Nephron (organoid): Measurements from ENCODE around the gene CTIF.

Source experiments
- H3K27ac Mint-ChIP-seq, 3 experiments: 2 replicates each; pipeline ENCODE4 v1.8.0; 2020; ENCODE audit warnings: mixed read lengths in 3 of 3, mild to moderate bottlenecking in 2 of 3, moderate library complexity in 1 of 3
- H3K27me3 Mint-ChIP-seq: 2 replicates; pipeline ENCODE4 v1.8.0; 2021; ENCODE audit warnings: low read depth, mild to moderate bottlenecking, moderate library complexity, mixed read lengths
- H3K36me3 Mint-ChIP-seq: 2 replicates; pipeline ENCODE4 v1.8.0; 2020; ENCODE audit warnings: low read depth, mixed read lengths
- H3K4me1 Mint-ChIP-seq: 2 replicates; pipeline ENCODE4 v1.8.0; 2020; ENCODE audit warnings: mixed read lengths
- H3K4me3 Mint-ChIP-seq, 3 experiments: 2 replicates each; pipeline ENCODE4 v1.8.0; 2020; ENCODE audit warnings: mild to moderate bottlenecking in 3 of 3, mixed read lengths in 3 of 3, moderate library complexity in 2 of 3
- H3K9me3 Mint-ChIP-seq: 2 replicates; pipeline ENCODE4 v1.8.0; 2020; ENCODE audit warnings: mixed read lengths
- TF ChIP-seq, protein P1 (sequence below), 3 experiments: fragments of 200-600 bp; sonication (generic); IDR thresholded peaks; one replicate each; pipeline ENCODE4 v1.5.0; 2021; ENCODE audit warnings: antibody characterized with exemption in 3 of 3; ENCODE audit not compliant: unreplicated experiment in 3 of 3

The CTIF gene

DNA sequence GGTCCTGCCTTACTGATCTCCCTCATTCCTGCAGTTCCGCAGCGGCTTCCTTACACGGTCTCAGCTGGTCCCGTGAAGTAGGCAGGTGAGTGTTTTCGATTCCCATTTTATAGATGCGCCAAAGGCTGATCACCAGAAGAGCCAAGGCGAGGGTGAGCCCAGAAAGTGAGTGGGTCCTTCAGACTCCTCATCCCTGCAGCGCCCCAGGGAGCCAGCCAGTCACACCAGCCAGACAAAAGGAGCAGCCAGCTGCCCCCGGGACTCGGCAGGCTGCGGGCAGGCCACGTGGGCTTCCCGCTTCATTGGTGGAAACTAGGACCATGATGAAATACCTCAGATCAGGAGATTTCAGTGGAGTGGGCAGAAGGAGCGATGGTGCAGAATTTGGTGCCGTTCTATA, 326.0 kb downstream of the CTIF start:
- Mint-ChIP-seq H3K36me3 (peaks cover 6% of the 10 kb centered on the region), H3K9me3 (no peaks in the 10 kb centered on the region), H3K27ac (peak overlapping the region in 1 of 3 experiments; percentile 9), H3K4me3 (no peak overlapping the region), H3K27me3 (no peaks in the 10 kb centered on the region), H3K4me1 (peaks cover 46% of the 10 kb centered on the region)
- TF ChIP-seq, protein P1, sequence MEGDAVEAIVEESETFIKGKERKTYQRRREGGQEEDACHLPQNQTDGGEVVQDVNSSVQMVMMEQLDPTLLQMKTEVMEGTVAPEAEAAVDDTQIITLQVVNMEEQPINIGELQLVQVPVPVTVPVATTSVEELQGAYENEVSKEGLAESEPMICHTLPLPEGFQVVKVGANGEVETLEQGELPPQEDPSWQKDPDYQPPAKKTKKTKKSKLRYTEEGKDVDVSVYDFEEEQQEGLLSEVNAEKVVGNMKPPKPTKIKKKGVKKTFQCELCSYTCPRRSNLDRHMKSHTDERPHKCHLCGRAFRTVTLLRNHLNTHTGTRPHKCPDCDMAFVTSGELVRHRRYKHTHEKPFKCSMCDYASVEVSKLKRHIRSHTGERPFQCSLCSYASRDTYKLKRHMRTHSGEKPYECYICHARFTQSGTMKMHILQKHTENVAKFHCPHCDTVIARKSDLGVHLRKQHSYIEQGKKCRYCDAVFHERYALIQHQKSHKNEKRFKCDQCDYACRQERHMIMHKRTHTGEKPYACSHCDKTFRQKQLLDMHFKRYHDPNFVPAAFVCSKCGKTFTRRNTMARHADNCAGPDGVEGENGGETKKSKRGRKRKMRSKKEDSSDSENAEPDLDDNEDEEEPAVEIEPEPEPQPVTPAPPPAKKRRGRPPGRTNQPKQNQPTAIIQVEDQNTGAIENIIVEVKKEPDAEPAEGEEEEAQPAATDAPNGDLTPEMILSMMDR (IDR thresholded peaks at IDR 0.05; ENCODE audit: unreplicated experiment in 3 of 3): no peak

DNA sequence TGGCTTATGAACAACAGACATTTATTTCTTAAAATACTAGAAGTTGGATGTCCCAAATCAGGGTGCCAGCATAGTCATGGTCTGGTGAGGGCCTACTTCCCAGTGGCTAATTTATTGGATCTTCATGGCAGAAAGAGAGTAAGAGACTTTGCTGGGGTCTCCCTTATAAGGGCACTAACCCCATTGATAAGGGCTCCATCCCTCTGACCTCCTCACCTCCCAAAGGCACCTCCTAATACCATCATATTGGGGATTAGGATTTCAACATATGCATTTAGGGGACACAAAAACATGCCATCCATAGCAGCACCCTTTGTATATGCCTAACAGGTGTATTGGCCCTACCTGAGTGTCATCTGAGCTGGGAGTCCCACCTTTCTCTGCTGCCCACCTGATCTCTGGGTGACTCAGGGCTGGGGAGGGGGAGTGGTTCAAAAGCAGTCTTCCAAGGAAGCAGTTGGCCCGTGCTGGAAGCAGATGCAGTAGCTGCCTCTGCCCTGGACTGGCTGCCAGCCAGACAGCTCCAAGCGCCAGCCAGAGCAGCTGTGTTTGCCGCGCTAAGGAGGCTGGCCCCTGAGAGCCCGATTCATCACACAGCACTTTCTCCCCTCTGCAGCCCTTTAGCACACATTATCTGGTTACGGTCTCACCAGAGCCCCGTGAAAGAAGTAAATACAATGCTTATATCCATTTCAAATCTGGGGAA, 327.4 kb downstream of the CTIF start:
- Mint-ChIP-seq H3K4me3 (no peak overlapping the region), H3K9me3 (no peaks in the 10 kb centered on the region), H3K27ac (peak overlapping the region in 2 of 3 experiments; percentile 47 to 55), H3K4me1 (peaks cover 33% of the 10 kb centered on the region), H3K36me3 (peaks cover 6% of the 10 kb centered on the region), H3K27me3 (no peaks in the 10 kb centered on the region)
- TF ChIP-seq, protein P1 (IDR thresholded peaks at IDR 0.05; ENCODE audit: unreplicated experiment in 3 of 3): no peak

DNA sequence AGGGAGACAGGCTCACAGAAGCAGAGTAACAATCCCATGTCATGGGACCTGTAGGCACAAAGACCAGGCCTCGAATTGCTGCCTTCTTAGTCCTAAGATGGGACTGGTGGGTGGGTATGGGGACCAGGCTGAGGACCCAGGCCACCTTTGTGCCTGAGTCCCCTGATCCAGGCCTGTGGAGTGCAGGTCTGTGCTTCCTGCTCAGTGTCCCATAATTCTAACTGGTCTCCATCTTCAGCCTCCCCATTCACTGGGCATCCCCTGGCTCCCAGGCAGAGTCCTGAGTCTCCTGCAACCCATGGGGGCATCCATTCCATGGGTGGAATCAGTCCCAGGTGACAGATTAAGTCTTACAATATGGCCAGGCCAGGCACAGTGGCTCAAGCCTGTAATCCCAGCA, 328.0 kb downstream of the CTIF start:
- H3K27ac Mint-ChIP-seq: peak overlapping the region in 2 of 3 experiments; percentile 47 to 55
- peaks cover 30% of the 10 kb centered on the region for H3K4me1 Mint-ChIP-seq
- H3K9me3 Mint-ChIP-seq: no peaks in the 10 kb centered on the region
- H3K27me3 Mint-ChIP-seq: no peaks in the 10 kb centered on the region
- H3K4me3 Mint-ChIP-seq: no peak overlapping the region
- peaks cover 6% of the 10 kb centered on the region for H3K36me3 Mint-ChIP-seq
- TF ChIP-seq, protein P1 (IDR thresholded peaks at IDR 0.05; ENCODE audit: unreplicated experiment in 3 of 3): no peak

DNA sequence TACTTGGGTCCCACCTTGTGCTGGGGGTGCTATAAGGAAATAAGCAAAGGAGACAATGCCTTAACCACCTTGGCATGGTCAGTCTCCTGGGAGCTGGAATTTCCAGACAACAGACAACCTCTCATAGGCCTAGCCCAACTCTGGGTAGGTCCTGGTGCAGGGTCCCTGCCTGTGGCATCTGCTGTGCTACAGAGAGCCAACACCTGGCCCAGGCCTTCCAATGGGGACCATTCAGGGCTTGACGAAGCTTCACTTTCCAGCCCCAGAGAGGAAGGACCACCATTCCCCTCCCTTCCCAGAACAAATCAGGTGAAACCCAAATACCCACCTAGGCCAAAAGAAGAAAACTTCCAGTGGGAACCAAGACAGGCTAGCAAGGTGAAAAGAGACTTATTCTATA, 329.1 kb downstream of the CTIF start:
- peak overlapping the region; percentile 41 to 71 (median 43) for H3K27ac Mint-ChIP-seq
- H3K4me1 Mint-ChIP-seq: peaks cover 32% of the 10 kb centered on the region
- H3K36me3 Mint-ChIP-seq: peaks cover 6% of the 10 kb centered on the region
- no peaks in the 10 kb centered on the region for H3K9me3 Mint-ChIP-seq
- no peak overlapping the region for H3K4me3 Mint-ChIP-seq
- no peaks in the 10 kb centered on the region for H3K27me3 Mint-ChIP-seq
- TF ChIP-seq, protein P1 (IDR thresholded peaks at IDR 0.05; ENCODE audit: unreplicated experiment in 3 of 3): no peak

DNA sequence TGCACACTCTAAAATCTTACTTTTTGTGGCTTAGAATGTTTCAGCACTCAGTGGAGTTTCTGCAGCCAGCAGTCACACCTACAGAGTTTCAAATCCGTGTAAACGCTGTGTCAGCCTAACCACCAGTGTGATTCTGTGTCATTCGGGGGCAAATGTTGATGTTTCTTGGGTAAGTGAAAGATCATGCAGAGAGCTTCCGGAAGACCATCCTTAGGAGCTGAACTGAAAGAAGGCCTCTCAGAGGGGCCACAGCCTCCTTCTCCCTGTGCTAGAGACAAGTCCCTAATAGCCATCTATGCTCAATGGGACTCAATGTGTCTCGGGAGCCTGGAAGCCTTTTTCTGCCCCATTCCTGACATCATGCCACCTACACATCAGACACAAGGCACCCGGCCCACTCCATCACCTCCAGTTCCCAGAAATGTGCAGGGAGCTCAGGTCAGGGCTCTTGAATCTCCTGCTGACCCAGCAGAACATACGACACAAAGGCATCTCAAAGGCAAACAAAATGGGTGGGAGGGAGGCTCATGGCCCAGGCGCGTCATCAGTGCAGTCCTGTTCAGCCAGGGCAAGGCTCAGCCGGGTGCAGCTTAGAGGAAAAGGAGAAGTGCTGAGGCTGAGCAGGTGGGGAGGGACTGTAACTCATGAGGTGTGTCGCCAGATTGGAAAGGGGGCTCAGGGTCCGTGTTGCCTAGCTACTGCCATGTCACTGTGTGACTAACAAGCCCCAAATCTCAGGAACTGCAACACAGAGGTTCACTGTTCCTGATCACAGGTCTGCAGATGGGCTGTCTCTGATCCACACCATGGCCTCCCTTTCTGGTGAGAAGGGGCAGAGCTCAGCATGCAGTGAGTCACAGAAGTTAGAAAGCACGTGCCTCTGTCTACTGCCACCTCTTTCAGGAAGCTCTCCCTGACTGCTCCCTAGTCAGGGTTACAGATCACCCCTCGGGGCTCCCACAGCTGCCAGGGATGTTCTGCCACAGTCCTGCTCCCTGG, 329.9 kb downstream of the CTIF start:
- Mint-ChIP-seq H3K4me3 (no peak overlapping the region), H3K4me1 (peaks cover 37% of the 10 kb centered on the region), H3K27ac (peak overlapping the region; percentile 41 to 71 (median 43)), H3K9me3 (no peaks in the 10 kb centered on the region), H3K36me3 (peaks cover 6% of the 10 kb centered on the region), H3K27me3 (peaks cover 3% of the 10 kb centered on the region)
- TF ChIP-seq, protein P1 (IDR thresholded peaks at IDR 0.05; ENCODE audit: unreplicated experiment in 3 of 3): no peak
